Activated CD8-positive, alpha-beta memory T cell treated with anti-CD3 and anti-CD28 coated beads for 36 hours (primary cell): Measurements from ENCODE around the gene KIAA0930. TPM values are rescaled to one million over a fixed set of nuclear protein-coding genes. Genes with fewer than 3 reads are reported as not detected.

Experiments
- CTCF ChIA-PET: fragments of 350-600 bp; sonication (Branson Sonifier 250); formaldehyde crosslinking; loops from one replicate; lab custom pipeline; 2021; ENCODE audit warnings: antibody characterized with exemption; lab: Charles Lee
- POLR2A ChIA-PET: fragments of 350-600 bp; sonication (Branson Sonifier 250); formaldehyde crosslinking; loops from one replicate; lab custom pipeline; 2021; ENCODE audit warnings: antibody characterized with exemption; lab: Charles Lee
- total RNA-seq, 2 experiments: library from RNA; stranded (reverse); gene quantifications; one replicate each; pipeline ENCODE4 v1.2.3, GENCODE V29; 2021

The KIAA0930 gene
- total RNA-seq, 2 experiments from 2014 or later, result 38.1 to 41.3 TPM

DNA sequence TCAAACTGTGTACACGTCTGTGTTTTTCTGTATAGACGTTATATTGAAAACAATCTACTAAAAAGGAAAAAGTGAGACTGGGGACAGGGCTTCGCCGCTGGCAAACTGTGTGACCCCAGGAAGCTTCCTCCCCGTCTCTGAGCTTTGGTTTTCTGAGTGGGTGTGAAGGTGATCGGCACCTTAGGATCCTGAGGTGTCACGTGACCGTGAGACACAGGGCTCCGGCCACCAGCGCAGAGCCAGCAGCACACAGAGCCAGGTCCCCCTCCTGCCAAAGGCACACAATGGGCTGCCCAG lies 32.0 kb downstream of the KIAA0930 start:
- ChIA-PET CTCF (interaction anchor here (0.6 to 1.7 kb wide), 6 partner anchors 9 to 49 kb away, joined by 3 to 7 read pairs (median 3); no protein-coding TSS in a partner anchor), POLR2A (no interaction called here)

DNA sequence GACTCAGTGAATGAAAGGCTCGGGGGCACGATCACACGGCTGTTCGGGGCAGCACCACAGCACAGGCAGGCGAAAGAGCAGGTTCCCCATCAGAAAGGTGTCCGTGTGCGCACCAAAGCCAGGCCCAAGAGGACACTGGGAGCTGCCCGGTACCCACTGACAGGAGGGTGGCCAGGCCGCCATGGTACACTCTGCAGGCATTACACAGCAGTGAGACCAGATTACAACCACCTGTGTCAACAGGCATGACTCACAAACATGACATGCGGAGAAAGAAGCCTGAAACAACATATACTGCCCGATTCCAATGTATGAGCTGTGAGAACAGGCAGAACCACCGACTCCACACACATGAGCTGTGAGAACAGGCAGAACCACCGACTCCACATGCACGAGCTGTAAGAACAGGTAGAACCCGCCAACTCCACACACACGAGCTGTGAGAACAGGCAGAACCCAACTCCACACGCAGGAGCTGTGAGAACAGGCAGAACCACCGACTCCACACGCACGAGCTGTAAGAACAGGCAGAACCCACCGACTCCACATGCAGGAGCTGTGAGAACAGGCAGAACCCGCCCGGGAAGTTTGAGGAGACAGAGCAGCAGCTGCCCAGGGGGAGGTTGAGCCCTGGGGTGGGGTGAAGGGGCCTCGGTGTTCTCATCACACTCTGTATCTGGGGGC lies 32.6 kb downstream of the KIAA0930 start:
- ChIA-PET POLR2A (no interaction called here), CTCF (interaction anchor here (0.6 to 1.7 kb wide), 6 partner anchors 9 to 49 kb away, joined by 3 to 7 read pairs (median 3); no protein-coding TSS in a partner anchor)

GRCh38 chr22:45207533-45207932 lies 33.2 kb downstream of the KIAA0930 start:
- POLR2A ChIA-PET, result no interaction called here
- CTCF ChIA-PET, result no interaction called here

DNA sequence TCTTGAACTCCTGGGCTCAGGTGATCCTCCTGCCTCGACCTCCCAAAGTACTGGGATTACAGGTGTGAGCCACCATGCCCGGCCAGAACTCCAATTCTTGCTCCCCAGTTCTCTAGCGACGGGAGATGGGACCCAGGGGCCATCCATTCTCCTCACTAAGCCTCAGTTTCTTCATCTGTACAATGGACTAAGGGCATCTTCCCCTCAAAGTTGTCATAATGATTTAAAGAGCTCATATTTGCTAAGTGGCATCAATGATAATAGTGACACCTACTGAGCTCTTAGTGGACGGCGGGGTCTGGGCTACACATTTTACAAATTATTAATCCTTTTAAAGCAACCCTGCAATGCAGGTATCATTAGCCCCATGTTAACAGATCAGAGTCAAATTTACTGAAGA lies 34.5 kb downstream of the KIAA0930 start:
- POLR2A ChIA-PET, result no interaction called here
- CTCF ChIA-PET, result interaction anchor here (1.2 kb wide), 1 partner anchor 111 kb away, joined by 3 read pairs; no protein-coding TSS in a partner anchor

DNA sequence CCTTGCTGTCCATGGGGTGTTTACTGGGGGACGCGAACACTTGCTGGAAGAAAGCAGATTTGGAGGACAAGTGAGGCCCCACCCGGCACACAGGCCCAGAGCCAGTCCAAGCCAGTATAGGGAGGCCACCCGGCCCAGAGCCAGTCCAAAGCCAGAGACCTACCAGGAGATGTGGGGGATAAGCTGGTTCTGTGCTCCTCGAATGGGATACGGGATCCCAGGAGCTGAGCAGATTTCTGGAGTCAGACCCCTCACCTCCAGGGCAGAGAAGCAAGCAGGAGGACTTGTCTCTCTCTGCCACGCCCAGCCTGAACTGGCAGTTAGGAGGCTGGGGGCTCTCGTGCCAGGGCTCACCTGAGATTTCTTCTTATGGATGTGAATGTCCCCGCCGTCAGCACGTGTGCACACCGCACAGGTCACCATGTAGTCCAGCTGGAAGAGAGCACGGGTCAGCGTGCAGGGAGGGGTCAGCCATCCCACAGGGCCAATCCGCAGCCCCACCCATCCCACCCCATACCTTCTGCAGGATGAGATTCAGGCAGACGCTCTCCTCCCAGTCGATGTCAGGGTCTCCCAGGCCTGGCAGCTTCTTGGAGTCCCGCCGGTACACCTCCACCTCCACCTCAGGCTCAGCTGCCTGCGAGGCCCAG lies 35.3 kb downstream of the KIAA0930 start:
- ChIA-PET POLR2A (no interaction called here), CTCF (interaction anchor here (1.2 kb wide), 1 partner anchor 110 kb away, joined by 3 read pairs; no protein-coding TSS in a partner anchor)

GRCh38 chr22:45204819-45205218 lies 35.9 kb downstream of the KIAA0930 start:
- ChIA-PET CTCF (interaction anchor here (0.6 kb wide), 1 partner anchor 388 kb away, joined by 4 read pairs; no protein-coding TSS in a partner anchor), POLR2A (no interaction called here)

DNA sequence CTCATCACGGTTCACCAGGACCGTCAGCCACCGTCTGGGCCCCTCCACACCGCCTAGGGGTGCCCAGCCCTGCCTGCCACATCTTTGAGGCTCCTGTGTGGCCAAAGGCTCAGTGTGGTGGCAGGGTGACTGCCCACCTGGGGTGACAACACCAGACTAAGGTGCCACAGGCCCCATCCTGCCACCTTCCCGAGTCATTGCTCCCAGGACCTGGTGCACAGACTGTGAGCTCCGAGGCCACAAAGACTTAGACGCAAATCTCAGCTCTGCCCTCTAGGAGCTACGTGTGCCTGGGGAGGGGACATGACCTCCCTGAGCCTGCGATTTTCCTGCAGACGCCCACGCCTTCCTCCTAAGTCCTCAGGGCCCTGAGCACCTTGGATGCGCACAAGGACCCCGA lies 36.5 kb downstream of the KIAA0930 start:
- ChIA-PET POLR2A (no interaction called here), CTCF (interaction anchor here (0.6 kb wide), 1 partner anchor 388 kb away, joined by 4 read pairs; no protein-coding TSS in a partner anchor)

GRCh38 chr22:45203150-45203951 lies 37.3 kb downstream of the KIAA0930 start:
- POLR2A ChIA-PET, result no interaction called here
- CTCF ChIA-PET, result no interaction called here

DNA sequence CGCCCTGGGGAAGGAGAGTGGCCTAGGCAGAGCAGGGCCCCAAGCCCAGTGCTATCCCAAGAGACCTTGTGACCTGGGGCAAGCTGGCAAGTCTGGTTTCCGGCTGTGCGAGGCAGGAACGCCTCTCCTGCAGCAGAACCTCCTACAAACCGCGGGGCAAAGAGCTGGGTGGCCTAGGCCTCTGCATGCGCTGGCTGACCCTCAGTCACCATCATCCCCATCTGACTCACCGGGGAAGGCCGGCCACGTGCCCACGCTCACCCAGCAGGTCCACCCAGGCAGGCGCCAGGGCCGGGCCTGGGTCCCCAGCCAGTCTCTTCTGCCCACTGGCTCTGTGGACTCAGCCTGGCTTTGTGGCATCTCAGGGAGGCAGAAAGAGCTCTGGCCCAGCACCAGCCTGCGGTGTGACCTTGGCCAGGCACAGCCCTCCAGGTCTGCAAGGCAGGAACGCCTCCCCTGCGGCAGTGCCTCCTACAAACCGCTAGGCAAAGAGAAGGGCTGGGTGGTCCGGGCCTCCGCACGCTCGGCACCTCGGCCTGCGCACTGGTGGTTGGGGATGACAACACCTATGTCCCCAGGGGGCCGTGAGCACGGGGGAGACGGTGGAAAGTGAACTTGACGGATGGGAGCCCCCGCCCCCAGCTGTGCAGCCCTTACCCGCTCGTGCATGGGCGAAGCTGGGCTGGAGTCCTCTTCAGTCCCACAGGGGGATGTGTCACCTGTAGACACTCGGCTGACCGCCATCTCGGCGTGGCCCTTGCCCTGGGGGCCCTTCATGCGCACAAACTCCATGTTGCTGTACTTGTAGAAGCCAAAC lies 38.2 kb downstream of the KIAA0930 start:
- ChIA-PET POLR2A (no interaction called here), CTCF (no interaction called here)

- ChIA-PET POLR2A (no interaction called here), CTCF (no interaction called here)
Observed at GRCh38 chr22:45201678-45202332, 38.9 kb downstream of the KIAA0930 start.

- ChIA-PET CTCF (no interaction called here), POLR2A (no interaction called here)
Observed at GRCh38 chr22:45200860-45201511, 39.7 kb downstream of the KIAA0930 start.

DNA sequence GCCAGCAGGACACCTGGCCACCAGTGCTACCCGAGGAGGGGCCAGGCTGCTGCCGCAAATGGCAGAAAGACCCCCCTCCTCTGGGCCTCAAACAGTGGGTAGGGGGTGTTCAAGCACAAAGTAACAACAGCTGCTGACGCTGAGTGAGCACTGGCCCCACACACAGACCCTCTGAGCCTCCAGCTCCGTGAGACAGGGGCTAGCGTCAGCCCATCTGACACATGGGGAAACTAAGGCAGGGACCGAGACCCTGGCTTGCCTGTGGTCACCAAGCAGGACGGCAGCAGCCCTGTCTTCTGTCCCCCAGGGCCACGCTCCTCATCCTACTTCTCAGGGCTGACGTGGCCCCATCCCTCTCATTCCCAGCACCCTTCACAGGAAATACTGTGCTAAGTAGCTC lies 40.5 kb downstream of the KIAA0930 start:
- POLR2A ChIA-PET, result no interaction called here
- CTCF ChIA-PET, result no interaction called here

DNA sequence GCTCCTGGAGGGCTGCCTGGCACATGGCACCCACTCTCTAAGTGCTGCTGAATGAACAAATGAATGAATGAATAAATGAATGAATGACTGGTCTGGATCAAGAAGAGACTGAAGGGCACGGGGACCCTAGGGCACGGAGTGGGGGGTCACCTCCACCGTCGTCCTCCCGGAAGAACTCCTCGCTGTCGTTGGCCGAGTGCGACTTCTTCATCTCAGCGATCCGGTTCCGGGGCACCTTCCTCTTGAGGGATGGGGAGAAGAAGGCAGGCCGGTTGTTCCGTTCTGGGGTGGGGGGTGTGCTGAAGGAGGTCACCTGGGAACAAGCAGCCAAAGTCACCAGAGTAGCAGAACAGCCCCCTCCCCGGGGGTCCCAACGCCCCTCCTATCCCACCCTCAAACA lies 41.0 kb downstream of the KIAA0930 start:
- ChIA-PET POLR2A (no interaction called here), CTCF (no interaction called here)

DNA sequence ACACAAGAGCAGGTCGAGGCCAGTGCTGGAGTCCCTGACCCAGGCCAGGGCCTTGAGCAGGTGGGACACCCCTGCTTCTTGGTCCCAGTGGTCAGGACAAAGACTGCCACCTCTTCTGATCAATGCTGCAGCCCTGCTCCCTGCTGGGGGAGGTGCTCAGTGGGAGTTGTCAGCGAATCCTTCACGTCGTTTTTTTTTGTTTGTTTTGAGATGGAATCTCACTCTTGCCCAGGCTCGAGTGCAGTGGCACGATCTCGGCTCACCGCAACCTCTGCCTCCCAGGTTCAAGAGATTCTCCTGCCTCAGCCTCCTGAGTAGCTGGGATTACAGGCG lies 42.3 kb downstream of the KIAA0930 start:
- POLR2A ChIA-PET, result no interaction called here
- CTCF ChIA-PET, result no interaction called here

- CTCF ChIA-PET, result no interaction called here
- POLR2A ChIA-PET, result no interaction called here
Observed at GRCh38 chr22:45197606-45198462, 42.9 kb downstream of the KIAA0930 start.

DNA sequence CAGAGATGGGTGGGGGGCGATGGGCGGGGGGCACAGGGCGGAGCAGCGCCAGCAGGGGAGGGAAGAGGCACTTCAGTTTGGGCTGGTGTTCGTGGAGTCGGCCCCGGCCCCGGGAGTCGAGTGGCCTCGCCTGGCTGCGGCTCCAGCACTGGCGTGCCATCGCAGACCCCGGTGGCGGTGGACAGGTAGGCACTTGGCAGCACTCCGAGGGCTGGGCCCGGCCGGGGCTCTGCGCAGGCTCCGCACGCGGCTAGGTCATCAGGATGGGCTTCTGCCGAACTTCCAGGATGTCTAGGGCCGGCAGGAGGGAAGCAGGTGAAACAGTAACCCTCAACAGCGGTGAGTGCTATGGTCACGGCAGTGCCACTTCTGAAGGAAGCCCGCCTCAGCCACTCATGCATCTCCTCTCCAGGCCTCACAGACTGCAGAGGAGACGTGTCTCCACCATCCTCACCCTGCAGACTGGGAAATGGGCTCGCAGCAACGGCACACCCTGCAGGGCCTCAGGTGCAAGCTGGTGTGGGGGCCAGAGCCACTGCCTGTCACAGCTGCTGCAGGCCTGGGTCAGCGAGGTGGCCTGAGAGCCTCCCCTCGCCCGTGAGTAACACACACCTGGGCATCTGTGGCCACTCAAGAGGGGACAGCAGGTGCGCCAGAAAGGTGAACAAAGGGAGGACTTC lies 43.6 kb downstream of the KIAA0930 start:
- ChIA-PET CTCF (no interaction called here), POLR2A (no interaction called here)

DNA sequence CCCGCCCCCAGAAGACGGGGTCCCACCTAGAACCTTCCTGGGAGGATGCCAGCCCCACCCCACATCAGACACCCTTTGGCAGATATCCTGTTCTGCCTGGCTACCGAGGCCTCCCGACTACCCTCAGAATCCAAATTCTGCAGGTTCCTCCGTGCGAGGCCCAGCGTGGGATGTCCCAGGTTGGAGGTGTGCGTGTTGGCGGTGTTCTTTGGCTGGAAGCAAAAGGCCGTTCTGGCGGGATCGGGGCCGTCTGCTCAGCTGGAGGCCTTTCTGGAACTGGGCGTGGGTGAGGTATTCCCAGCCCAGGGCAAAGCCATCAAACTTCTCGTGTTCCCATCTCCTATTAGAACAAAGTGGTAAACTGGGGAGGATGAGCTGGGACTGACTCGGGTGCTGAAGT lies 44.4 kb downstream of the KIAA0930 start:
- ChIA-PET POLR2A (interaction anchor here (0.5 kb wide), 1 partner anchor 626 kb away, joined by 5 read pairs; no protein-coding TSS in a partner anchor), CTCF (no interaction called here)
